Neural progenitor cell (in vitro differentiated cells): Measurements from ENCODE around the gene KEL.

Experiments used
- CTCF ChIP-seq: fragments of 200-600 bp; sonication (generic); IDR thresholded peaks from 2 replicates; pipeline ENCODE4 v1.5.1; 2017; ENCODE audit warnings: antibody characterized with exemption, mild to moderate bottlenecking
- EZH2 ChIP-seq: fragments of 200-600 bp; sonication (generic); IDR thresholded peaks from 2 replicates; pipeline ENCODE4 v1.6.1; 2017; ENCODE audit warnings: antibody characterized with exemption, mild to moderate bottlenecking, moderate library complexity

- TF ChIP-seq CTCF (no peak), EZH2 (no peak)
Measured at GRCh38 chr7:142904128-142904527, 58.0 kb downstream of the KEL start.
